ENCODE measurements around the gene SLC7A11. TPM values are rescaled to one million over a fixed set of nuclear protein-coding genes. Genes with fewer than 3 reads are reported as not detected.
"Not testable (repeated sequence)": the region's sequence is repeated elsewhere in the genome, so short reads cannot be mapped to it uniquely, and the experiment has no call there.

Gene SLC7A11
- total RNA-seq, 1 donor from 2014 or later: 1.9 TPM

- intact Hi-C loops (cut with micrococcal nuclease): no loop called here
- Mint-ChIP-seq H3K36me3 (ENCODE audit: low read depth) (peaks cover 11% of the 10 kb centered on the region), H3K4me1 (no peaks in the 10 kb centered on the region), H3K9me3 (no peaks in the 10 kb centered on the region), H3K4me3 (no peak overlapping the region), H3K27me3 (no peaks in the 10 kb centered on the region), H3K27ac (no peak overlapping the region)
- no peak for DNase-seq
Observed at GRCh38 chr4:138216272-138216867, 25.8 kb downstream of the SLC7A11 start.

GRCh38 chr4:138210576-138210975 is 31.6 kb downstream of the SLC7A11 start:
- H3K4me3 Mint-ChIP-seq; intact Hi-C loops (cut with micrococcal nuclease); H3K27ac Mint-ChIP-seq; H3K9me3 Mint-ChIP-seq; DNase-seq; H3K36me3 Mint-ChIP-seq (ENCODE audit: low read depth); H3K27me3 Mint-ChIP-seq; H3K4me1 Mint-ChIP-seq: not testable (repeated sequence)

- H3K4me3 Mint-ChIP-seq: no peak overlapping the region
- H3K27ac Mint-ChIP-seq: no peak overlapping the region
- no peak for DNase-seq
- H3K4me1 Mint-ChIP-seq: peaks cover 3% of the 10 kb centered on the region
- no peaks in the 10 kb centered on the region for H3K9me3 Mint-ChIP-seq
- H3K36me3 Mint-ChIP-seq (ENCODE audit: low read depth): peaks cover 4% of the 10 kb centered on the region
- intact Hi-C loops (cut with micrococcal nuclease): no loop called here
- H3K27me3 Mint-ChIP-seq: no peaks in the 10 kb centered on the region
Observed at GRCh38 chr4:138209094-138209493, 33.1 kb downstream of the SLC7A11 start.

GRCh38 chr4:138205531-138206233 is 36.5 kb downstream of the SLC7A11 start:
- H3K4me1 Mint-ChIP-seq: peaks cover 3% of the 10 kb centered on the region
- peaks cover 4% of the 10 kb centered on the region for H3K9me3 Mint-ChIP-seq
- H3K27ac Mint-ChIP-seq: no peak overlapping the region
- no peak overlapping the region for H3K4me3 Mint-ChIP-seq
- intact Hi-C loops (cut with micrococcal nuclease): no loop called here
- no peaks in the 10 kb centered on the region for H3K36me3 Mint-ChIP-seq (ENCODE audit: low read depth)
- H3K27me3 Mint-ChIP-seq: no peaks in the 10 kb centered on the region
- no peak for DNase-seq

- intact Hi-C loops (cut with micrococcal nuclease): loop anchor here (5.0 kb wide), 1 partner anchor 43 kb away; no protein-coding TSS in a partner anchor
- no peak overlapping the region for H3K4me3 Mint-ChIP-seq
- no peaks in the 10 kb centered on the region for H3K36me3 Mint-ChIP-seq (ENCODE audit: low read depth)
- no peak for DNase-seq
- no peaks in the 10 kb centered on the region for H3K27me3 Mint-ChIP-seq
- peaks cover 4% of the 10 kb centered on the region for H3K9me3 Mint-ChIP-seq
- no peak overlapping the region for H3K27ac Mint-ChIP-seq
- peaks cover under 1% of the 10 kb centered on the region for H3K4me1 Mint-ChIP-seq
Observed at GRCh38 chr4:138204507-138204906, 37.6 kb downstream of the SLC7A11 start.

- no peak for DNase-seq
- Mint-ChIP-seq H3K9me3 (peaks cover 4% of the 10 kb centered on the region), H3K4me1 (no peaks in the 10 kb centered on the region), H3K36me3 (ENCODE audit: low read depth) (no peaks in the 10 kb centered on the region), H3K4me3 (no peak overlapping the region), H3K27me3 (no peaks in the 10 kb centered on the region), H3K27ac (no peak overlapping the region)
- intact Hi-C loops (cut with micrococcal nuclease): loop anchor here (5.0 kb wide), 1 partner anchor 45 kb away; no protein-coding TSS in a partner anchor
Observed at GRCh38 chr4:138202686-138203085, 39.5 kb downstream of the SLC7A11 start.

GRCh38 chr4:138200236-138200590 is 41.9 kb downstream of the SLC7A11 start:
- peaks cover 4% of the 10 kb centered on the region for H3K9me3 Mint-ChIP-seq
- no peaks in the 10 kb centered on the region for H3K36me3 Mint-ChIP-seq (ENCODE audit: low read depth)
- no peak for DNase-seq
- no peaks in the 10 kb centered on the region for H3K27me3 Mint-ChIP-seq
- no peak overlapping the region for H3K27ac Mint-ChIP-seq
- H3K4me3 Mint-ChIP-seq: no peak overlapping the region
- no peaks in the 10 kb centered on the region for H3K4me1 Mint-ChIP-seq
- intact Hi-C loops (cut with micrococcal nuclease): loop anchor here (5.0 kb wide), 1 partner anchor 47 kb away; no protein-coding TSS in a partner anchor

GRCh38 chr4:138199568-138200235 is 42.4 kb downstream of the SLC7A11 start:
- Mint-ChIP-seq H3K4me3 (no peak overlapping the region), H3K36me3 (ENCODE audit: low read depth) (no peaks in the 10 kb centered on the region), H3K27me3 (no peaks in the 10 kb centered on the region), H3K4me1 (no peaks in the 10 kb centered on the region), H3K9me3 (peaks cover 4% of the 10 kb centered on the region), H3K27ac (no peak overlapping the region)
- intact Hi-C loops (cut with micrococcal nuclease): loop anchor here (5.0 kb wide), 1 partner anchor 48 kb away; no protein-coding TSS in a partner anchor
- DNase-seq: no peak

- intact Hi-C loops (cut with micrococcal nuclease): no loop called here
- no peak overlapping the region for H3K4me3 Mint-ChIP-seq
- no peaks in the 10 kb centered on the region for H3K27me3 Mint-ChIP-seq
- H3K27ac Mint-ChIP-seq: no peak overlapping the region
- no peaks in the 10 kb centered on the region for H3K36me3 Mint-ChIP-seq (ENCODE audit: low read depth)
- H3K4me1 Mint-ChIP-seq: no peaks in the 10 kb centered on the region
- H3K9me3 Mint-ChIP-seq: no peaks in the 10 kb centered on the region
- no peak for DNase-seq
Observed at GRCh38 chr4:138196153-138196552, 46.0 kb downstream of the SLC7A11 start.

GRCh38 chr4:138193963-138194362 is 48.2 kb downstream of the SLC7A11 start:
- Mint-ChIP-seq H3K4me3 (no peak overlapping the region), H3K27ac (no peak overlapping the region), H3K27me3 (no peaks in the 10 kb centered on the region), H3K4me1 (no peaks in the 10 kb centered on the region), H3K36me3 (ENCODE audit: low read depth) (no peaks in the 10 kb centered on the region), H3K9me3 (no peaks in the 10 kb centered on the region)
- intact Hi-C loops (cut with micrococcal nuclease): no loop called here
- DNase-seq: no peak

- no peak overlapping the region for H3K4me3 Mint-ChIP-seq
- intact Hi-C loops (cut with micrococcal nuclease): no loop called here
- no peak for DNase-seq
- no peak overlapping the region for H3K27ac Mint-ChIP-seq
- no peaks in the 10 kb centered on the region for H3K9me3 Mint-ChIP-seq
- no peaks in the 10 kb centered on the region for H3K36me3 Mint-ChIP-seq (ENCODE audit: low read depth)
- no peaks in the 10 kb centered on the region for H3K27me3 Mint-ChIP-seq
- H3K4me1 Mint-ChIP-seq: no peaks in the 10 kb centered on the region
Observed at GRCh38 chr4:138192113-138192512, 50.0 kb downstream of the SLC7A11 start.

- DNase-seq: no peak
- Mint-ChIP-seq H3K36me3 (ENCODE audit: low read depth) (no peaks in the 10 kb centered on the region), H3K9me3 (no peaks in the 10 kb centered on the region), H3K27ac (no peak overlapping the region), H3K4me1 (no peaks in the 10 kb centered on the region), H3K4me3 (no peak overlapping the region), H3K27me3 (no peaks in the 10 kb centered on the region)
- intact Hi-C loops (cut with micrococcal nuclease): no loop called here
Observed at GRCh38 chr4:138190452-138190858, 51.7 kb downstream of the SLC7A11 start.

- Mint-ChIP-seq H3K27me3 (no peaks in the 10 kb centered on the region), H3K9me3 (no peaks in the 10 kb centered on the region), H3K36me3 (ENCODE audit: low read depth) (no peaks in the 10 kb centered on the region), H3K4me1 (no peaks in the 10 kb centered on the region), H3K27ac (no peak overlapping the region), H3K4me3 (no peak overlapping the region)
- intact Hi-C loops (cut with micrococcal nuclease): no loop called here
- no peak for DNase-seq
Observed at GRCh38 chr4:138189206-138189605, 52.9 kb downstream of the SLC7A11 start.

- Mint-ChIP-seq H3K4me1 (no peaks in the 10 kb centered on the region), H3K27ac (no peak overlapping the region), H3K9me3 (no peaks in the 10 kb centered on the region), H3K36me3 (ENCODE audit: low read depth) (no peaks in the 10 kb centered on the region), H3K4me3 (no peak overlapping the region), H3K27me3 (no peaks in the 10 kb centered on the region)
- intact Hi-C loops (cut with micrococcal nuclease): no loop called here
- DNase-seq: no peak
Observed at GRCh38 chr4:138188406-138189084, 53.6 kb downstream of the SLC7A11 start.

All from activated CD4-positive, alpha-beta T cell treated with anti-CD3 and anti-CD28 coated beads, Interleukin-2, amount 10 ng/mL, durations not matched to agents 24 days and 14 days (primary cell).